NCI-H2196 (cell line): ENCODE data around the gene TM2D1.

Source experiments
- DNase-seq: peaks from one replicate; lab custom pipeline; 2025; ENCODE audit not compliant: unreplicated experiment; lab: John Stamatoyannopoulos, UW

TM2D1 gene

DNA sequence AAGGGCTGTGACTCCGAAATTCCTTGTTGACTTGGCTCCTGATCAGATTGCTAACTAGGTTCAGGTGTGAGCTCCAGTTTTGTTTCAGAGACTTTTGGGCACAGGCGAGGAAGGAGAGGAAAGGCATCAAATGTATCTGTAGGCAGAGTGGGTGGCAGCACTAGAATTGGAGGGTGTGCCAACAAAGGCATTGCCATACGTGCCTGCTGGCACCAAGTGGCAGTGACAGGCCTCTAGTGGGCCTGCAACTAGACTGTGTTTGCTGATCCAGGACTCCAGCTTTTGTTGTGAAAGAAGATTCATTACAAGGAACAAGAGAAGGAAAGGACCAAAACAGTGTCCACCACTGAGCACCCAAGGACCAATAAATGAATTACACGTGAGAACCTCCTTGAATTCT, 79.5 kb downstream of the TM2D1 start:
- no peak for DNase-seq

DNA sequence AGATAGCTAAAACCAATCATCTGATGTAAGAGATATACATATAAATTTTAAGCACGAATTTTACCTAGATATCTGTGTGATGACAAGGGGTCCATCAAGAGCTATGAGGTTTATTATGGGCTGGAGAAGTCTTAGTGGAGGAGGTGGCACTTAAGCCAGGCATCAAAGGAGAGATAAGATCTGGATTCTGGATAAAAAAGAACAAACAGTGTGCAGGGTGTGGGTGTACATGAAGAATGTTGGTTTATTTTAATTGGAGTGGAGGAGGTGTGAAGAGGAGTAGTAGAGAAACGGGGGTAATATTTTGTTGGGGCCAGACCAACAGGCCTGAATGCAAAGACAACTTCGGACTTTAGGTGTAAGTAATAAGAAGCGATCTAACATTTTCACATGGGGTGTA, 80.6 kb downstream of the TM2D1 start:
- no peak for DNase-seq

DNA sequence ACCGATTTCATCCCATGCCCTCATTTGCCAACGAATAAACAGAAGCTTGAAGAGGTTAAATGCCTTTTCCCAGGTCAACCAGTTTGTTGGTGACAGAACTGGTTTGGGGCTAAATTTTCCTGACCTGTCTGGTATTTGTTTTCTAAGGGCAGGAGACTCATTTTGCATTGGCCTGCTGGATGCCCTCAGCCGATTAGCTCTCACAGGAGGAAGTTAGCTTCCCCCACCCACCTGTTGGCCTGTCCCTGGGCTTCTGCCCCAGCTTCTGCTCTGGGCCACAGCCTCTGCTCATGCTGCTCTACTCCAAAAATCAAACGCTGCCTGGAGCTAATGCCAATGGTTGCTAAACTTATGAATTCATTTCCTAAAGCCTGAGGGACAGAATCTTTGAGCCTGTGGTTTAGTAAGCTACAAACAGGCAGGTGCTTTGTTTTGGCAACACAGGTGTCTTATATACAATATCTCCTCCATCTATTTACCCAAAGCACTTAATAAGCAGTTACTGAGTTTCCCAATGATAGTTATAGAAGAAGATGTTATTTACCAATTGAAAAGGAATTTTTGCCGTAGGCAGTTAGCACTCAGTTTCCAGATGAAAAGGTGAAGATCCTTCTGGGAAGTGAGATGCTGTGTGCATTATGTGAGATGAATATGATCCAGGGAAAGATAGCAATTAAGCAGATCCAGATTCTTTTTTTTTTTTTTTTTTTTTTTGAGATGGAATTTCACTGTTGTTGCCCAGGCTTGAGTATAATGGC, 82.3 kb downstream of the TM2D1 start:
- peak; percentile 69 for DNase-seq

DNA sequence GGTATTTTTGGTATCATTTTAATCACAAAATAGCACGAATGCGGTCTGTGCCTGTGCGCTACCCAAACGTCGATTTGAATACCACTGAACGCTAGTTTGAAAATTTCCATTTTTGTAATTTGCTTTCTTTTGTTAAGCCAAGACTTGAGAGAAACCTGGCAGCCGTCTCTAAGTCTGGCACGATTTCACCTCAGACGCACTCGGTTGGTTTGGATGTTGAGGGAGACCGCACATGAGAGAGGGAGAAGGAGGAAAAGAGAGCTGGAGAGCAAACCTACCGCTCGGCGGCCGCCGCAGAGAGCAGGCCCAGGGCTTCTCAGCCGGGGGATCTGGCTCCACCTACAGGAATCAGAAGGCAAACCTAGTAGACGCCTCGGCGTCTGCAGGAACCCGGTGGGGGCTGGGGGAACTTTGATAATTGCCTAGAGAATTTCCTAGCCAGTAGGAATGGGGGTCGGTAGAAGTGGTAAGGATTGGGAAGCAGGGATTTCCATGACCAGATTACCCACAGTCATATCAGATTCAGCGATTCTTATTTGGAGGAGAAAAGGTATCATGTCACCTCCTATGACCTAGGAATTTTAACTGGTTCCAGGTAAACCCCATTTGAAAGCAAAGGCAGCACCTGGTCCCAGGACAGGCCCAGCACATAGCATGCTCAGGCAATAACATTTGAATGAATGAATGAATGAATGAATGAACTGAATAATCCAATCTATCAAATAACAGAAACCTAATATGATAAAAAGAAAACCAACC, 83.2 kb downstream of the TM2D1 start:
- DNase-seq, result peak; percentile 41

DNA sequence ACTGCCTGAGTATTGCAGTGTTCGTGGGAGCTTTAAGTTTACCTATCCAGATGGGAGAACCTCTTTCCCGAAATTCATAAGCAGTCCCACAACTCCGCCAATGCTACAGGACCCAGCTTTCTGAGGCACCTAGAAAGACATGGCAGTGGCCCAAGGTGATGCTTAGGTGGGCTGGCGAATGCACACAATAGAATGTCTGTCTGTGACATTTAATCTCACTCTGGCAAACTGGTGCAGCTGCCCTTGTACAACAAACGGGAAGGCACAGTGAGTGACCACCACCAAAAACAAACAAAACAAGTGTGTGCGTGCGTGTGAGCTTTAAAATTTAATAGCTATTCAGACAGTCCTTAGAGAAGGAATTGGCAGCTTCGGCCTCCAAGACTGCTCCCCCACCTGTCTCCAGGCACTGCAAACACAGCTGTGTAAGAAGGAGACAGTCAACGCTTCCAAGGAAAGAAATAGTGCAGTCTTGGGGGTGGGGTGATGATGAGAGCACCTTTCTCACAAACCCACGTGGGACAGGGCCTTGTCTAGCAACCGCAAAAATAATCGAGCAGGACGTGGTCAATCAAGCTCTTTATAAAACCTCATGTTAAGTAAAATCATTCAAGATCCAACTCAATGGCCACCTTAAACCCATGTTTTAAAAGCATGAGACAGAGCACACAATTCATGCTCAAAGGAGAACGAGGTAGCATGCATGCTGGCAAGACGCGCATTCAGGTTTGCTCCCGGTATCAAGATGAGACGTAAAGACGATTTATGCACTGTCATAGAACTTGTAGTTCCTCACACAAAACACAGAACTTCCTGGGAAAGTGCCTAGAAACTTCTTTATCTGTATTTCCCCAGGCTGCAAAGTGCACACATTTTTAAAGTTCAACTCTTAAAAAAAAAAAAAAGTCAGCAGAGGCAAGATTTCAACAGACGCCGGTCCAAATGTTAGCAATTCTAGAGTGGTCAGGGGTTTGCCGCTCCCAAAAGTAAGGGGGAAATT, 84.1 kb downstream of the TM2D1 start:
- DNase-seq, result peak; percentile 84

DNA sequence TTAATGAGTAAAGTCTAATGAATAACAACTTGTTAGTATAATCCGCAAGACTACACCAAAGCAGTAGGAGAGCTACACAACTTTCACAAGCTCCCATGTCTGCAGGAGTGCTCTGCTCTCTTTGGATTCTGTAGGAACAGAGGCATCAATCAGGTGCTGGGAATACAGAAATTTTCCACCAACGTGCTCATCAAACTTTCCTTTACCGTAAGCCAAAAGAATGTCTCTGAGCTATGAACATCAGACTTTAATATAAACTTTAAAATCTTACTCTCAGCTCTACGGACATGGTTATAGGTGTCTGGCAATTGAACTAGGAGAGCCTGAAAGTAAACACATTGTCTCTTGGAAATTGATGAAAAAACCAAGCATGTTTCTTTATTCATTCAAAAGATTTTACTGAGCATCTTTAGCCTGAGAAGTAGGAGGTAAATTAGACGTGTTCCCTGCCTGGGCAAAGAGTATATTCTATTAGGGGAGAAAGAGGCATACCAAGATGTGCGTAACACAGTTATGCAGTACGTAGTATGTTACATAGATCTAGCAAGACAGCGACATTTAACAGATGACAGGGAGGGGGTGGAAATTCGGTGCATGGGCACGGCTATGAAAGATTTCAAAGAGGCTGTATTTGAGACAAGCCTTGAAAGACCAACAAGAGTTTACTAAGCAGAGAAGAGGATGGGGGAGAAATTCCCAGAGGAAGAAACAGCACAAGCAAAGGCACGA, 85.2 kb downstream of the TM2D1 start:
- no peak for DNase-seq

DNA sequence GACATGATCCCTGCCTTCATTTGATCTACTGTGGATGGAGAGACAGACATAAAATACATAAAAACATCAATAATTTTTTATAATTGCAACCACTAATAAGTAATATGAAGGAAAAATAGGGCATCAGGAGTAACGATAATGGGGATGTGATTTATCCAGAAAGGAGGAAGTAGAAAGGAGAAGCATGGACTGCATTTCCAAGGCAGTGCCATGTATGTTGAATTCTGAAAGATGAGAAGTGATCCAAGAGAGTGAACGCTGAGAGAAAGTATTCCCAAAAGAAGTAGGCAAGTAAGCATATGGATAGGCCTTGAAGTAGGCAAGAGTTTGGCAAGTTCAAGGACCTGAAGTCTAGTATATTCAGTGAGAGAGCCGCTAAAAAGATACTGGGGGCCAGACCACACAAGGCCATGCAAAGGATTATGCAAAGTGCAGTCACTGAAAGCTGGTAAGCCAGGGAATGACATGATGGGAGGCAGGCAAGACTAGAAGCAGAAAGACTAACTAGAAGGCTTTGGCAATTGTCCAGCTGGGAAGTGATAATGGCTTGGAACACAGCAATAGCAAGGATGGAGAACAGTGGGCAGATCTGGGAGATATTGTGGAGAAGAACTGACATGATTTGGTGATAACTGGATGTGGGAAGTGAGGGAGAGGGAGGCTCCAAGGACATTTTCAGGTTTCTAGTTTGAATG, 85.9 kb downstream of the TM2D1 start:
- peak; percentile 19 for DNase-seq

DNA sequence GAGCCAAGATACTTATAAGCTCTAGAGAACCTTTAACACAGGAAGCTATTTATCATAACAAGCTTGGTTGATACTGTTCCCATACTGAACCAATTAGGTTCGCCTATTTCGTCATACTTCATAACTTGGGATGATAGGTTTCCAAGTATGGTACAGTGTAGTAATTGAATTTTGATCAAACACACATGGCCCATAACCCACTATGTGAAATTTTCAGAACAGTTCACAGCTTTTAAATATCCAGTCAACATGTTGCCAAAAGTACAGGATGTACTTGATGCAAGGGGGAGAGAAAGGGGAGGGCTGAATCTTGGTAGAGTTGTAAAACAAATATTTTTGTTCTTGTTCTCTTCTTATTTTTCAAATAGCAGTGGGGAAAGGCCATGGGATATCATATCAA, 86.6 kb downstream of the TM2D1 start:
- no peak for DNase-seq

DNA sequence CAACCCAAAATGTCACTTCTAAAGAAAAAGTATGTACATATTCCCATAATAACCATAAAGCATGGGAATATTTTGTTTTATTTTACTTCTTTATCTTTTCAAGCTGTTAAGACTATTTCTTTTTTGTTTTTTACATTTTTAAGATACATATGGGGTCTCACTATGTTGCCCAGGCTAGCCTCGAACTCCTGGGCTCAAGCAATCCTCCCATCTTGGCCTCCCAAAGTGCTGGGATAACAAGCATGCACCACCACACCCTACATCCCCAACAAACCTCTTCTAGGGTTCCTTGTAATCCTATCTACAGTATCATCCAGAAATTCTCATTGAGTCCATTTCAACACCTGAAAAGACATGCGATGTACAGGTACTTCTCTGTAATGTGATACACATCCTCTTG, 87.5 kb downstream of the TM2D1 start:
- DNase-seq, result no peak

DNA sequence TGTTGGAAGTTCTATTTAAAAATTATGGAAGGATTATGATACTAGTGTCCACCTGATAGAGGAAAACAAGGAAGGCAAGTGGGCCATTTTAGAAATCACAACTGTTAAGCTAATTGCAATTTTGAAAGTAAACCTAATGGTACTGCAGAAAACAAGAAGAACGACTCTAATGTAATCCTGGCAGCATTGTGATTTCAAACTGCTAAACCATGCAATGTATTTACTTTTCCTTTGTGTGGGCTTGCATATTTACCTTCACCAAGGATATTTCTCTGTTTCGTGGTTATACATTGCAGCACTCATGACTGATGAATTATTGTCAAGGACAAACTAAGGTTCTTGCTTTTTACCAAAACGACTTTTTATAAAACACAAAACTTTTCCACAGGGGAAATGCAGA, 88.1 kb downstream of the TM2D1 start:
- DNase-seq, result no peak

DNA sequence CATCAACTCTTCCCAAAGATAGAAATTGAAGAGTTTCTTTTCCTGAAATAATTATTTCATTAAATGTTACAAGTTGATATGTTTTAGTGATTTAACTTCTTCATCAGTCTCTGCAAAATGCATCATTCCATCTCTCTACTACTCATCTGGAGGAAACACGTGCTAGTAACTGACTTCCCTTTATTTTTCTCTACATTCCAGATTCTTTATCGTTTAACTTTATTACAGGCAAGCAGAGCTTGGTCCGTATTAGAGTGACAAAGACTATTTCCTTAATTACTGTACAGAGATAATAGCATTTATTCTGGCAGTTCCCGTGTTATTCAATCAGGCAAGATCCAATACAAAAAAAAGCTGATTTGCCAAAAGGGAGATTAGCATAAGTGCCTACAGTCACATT, 88.6 kb downstream of the TM2D1 start:
- DNase-seq, result no peak

DNA sequence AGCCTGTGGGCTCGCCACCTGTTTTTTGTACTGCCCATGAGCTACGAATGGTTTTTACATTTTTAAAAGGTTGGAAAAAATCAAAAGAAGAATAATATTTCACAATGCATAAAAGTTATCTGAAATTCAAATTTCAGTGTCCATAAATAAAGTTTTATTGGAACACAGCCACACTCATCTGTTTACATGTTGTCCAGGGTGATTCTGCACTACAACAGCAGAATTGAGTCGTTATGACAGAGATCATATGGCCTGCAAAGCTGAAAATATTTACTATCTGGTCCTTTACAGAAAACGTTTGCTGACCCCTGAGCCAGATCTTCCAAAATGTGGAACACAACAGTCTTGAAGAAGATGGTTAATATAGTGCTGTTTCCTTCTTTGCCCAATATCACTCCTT, 89.4 kb downstream of the TM2D1 start:
- no peak for DNase-seq

DNA sequence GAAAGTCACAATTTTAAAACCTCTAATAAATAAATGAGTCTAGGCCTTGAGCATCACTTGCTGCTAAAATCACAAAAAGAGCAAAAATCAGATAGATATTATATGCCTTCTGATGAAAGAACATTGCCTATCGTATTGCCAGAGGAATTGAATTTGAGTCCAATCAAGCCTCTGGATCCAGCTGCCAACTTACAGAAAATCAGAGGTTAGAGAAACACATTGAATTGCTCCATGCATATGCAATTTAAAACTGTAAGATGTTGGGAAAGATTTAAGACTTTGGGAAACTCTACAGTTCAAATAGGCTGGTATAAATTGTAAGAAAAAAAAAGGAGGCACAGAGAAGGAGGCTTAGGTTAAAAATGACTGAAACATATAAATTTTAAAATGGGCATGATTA, 93.5 kb downstream of the TM2D1 start:
- no peak for DNase-seq
